Measurements from ENCODE around the gene BCL2L15.
A peak's percentile ranks its signal among the peaks of the same experiment; 100 is the strongest.

BCL2L15 gene
- total RNA-seq: 0 to 0.98 (median 0.29) reads per million in 18 experiments

DNA sequence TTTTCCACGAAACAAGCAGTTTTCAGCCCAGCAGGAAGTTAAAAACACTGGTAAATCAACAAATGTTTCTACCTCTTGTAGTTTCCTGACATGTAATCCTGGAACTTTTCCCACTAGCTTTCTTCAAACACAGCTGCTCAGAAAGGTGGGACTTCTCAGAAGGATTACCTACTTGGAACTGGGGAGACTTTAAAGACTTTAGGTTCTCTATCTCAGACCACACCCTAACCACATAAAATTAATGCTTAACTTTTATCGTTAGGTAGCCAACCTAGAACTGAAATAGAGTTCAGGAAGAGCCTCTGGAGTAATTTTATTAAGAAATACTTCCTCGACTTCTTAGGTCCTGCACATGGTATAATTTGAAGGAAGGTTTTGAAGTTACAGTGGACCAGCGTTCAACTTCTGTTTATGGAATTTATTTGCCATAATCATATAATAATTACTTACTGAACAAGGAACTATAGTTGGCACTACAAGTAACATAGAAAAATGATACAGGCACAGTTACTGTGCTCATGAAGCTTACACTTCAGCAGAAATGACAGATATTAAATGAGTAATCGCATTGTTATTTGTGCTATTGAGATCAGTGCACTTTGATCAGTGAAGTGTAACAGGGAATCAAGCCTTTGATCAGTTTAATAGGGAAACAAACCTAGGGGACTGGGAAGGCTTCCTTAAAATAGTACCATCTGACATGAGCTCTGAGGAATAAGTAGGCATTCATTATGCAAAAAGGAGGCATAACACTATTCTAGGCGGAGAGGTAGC, at the start of gene BCL2L15:
TSS of gene BCL2L15 (minus strand) at position 180 of the 774 bp plus-strand sequence. CDS start 206 bp downstream, outside the sequence.
- DNase-seq: no peak

DNA sequence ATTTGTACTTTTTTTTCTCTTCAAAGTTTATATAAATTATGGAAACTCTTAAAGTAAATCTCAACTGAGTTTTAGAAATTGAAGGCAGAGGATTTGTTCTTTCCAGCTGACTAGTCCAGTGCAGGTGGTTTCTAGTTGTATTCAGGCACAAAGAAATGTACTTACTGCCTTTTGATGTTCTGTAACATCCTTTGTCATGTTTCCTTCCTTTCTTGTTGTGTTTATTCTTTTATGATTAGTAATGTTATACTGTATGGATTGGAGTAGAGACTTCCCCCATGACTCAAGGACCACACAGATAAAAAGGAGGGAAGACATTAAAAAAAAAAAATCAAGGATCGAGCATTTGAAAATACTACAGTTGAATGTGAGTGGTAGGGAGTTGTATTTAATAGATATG, 49.8 kb upstream of the BCL2L15 start:
- DNase-seq: no peak

DNA sequence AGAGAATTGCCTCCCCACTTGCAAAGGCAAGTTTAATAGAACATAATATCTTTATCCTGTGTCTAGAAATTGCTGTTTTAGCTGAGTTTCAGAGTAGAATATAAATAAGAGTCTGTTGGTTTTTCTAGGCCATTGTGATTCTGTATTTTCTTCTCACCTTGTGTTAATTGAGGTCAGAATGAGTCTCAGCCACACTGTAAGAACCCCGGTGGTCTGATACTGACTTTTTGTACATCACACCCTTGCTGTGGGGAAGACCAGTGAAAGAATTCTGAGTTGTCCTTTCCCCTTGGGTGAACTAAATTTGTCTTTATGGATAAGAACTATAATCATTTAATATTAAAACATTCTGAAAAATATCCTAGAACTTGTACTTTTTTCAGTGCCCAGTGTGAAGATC, 48.6 kb upstream of the BCL2L15 start:
- DNase-seq: no peak

DNA sequence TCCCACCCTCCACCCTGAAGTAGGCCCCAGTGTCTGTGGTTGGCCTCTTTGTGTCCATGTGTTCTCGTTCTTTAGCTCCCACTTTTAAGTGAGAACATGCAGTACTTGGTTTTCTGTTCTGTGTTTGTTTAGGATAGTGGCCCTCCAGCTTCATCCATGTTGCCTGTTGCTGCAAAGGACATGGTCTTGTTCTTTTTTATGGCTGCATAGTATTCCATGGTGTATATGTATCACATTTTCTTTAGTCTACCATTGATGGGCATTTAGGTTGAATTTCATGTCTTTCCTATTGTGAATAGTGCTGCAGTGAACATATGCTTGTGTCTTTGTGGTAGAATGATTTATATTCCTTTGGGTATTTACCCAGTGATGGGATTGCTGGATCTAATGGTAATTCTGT, 47.8 kb upstream of the BCL2L15 start:
- no peak for DNase-seq

DNA sequence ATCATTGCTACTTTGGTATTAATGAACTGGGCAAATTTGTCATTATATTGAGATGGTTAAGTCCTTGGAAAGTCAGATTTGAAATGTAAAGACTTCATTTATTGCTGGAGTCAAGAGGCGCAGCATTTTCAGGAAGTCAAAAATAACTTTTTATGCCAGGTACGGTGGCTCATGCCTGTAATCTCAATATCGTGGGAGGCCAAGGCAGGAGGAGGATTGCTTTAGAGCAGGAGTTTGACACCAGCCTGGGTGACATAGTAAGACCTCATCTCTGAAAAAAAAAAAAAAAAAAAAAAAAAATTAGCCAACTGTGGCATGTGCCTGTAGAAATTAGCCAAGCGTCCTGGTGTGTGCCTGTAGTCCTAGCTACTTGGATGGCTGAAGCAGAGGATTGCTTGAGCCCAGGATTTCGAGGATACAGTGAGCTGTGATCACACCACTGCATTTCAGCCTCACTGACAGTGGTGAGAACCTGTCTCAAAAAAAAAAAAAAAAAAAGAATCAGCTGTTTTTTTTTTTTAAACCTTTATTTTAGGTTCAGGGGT, 47.2 kb upstream of the BCL2L15 start:
- peak in 1 of 2 donors; percentile 16 for DNase-seq

DNA sequence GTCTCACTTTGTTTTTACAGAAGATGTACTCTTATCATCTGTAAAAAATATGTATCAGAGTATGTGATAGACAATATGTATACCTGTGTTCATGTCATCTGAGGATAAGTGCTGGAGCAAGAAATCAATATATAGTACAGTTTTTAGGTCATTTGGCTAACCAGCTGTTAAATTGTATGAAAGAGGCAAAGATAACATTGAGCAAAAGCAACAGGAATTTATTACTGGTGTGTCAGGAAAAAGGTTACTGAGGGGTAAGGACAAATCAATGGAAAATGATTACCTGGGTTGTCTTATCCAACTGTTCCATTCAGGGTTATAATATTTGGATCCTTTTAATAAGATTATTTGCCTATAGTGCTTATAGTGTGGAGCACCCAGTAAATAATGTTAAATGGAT, 46.6 kb upstream of the BCL2L15 start:
- DNase-seq: no peak

DNA sequence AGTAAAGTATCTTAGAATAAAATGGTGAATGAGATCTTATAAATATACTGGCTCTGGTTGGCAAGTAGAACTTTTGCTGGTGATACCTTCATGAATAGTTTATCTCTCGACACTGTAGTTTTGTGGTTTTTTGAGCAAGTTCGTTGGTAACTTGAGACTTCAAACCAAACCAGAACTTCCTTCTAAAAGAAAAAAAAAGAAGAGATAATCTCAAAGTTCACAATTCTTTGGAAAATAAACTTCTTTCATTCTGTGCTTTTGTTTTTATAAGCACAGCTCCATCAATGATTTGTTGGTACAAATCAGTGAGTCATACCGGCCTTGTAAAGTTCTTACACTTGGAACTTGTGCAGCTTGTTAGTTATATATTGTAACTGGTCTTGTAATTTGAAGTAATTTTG, 44.1 kb upstream of the BCL2L15 start:
- peak in 1 of 2 donors; percentile 22 for DNase-seq

DNA sequence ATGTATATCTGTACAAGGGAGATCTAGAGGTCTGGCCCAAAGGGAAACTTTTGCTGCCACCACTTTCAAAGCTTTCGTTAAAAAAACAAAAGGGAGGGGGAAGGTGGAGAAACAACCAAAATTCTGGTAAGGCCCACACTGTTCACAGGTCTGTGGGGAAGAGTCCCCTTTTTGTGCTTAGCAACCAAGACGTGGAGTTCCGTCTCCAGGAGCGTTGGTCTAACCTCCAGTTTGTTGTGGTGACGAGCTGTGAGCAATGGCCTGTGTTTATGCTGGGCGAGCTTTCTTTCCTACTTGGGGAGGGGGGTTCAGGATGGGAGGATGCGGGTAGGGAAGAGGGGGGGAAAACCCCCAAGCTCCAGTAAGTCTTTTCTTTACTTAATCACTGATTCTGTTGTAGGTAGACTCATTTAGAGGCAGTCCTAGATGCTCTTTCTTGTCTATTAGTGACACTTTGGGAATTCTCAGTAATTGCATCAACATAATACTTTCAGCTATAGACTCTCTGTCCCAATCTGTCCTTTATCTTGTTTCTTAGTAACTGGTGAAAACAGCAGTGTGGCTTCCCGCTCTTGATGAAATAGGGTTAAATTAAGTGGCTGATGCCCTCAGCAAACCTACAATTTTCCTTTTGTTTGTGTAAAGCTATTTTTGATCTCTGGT, 43.2 kb upstream of the BCL2L15 start:
- peak; percentile 32 to 47 for DNase-seq

DNA sequence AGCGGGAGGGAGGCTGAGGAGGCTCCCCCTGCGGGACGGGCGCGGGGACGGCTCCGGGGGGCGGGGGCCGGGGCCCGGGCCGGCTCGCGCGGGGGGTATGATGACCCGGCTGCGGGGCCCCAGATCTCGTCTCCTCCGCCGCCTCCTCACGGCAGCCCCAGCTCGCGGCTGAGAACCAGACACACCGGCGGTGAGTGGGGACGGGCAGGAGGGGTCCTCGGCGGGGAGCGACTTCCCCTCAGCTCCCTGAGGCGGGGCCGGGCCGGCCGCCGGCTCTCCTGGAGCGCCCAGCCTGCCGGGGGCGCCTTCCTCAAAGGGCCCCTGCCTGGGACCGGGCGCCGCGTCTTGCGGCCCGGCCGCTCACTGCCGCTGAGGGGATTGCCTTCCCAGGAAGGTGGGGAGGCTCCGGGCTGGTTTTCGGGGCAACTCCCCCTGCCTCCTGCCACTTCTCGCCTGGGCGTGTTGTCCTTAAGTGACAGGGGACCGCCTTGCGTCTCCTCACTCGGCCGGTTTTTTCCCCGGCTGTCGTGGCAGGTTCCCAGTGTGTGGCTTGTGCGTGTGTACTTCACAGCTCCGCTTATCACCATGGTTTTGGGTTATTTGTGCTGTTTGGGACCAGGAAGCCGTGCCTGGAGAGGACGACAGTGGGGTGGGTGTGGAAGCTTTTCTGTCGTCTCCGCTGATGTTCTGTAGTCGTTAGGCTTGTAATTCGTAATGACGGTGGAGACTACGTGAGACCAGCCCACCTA, 42.5 kb upstream of the BCL2L15 start:
- DNase-seq: peak; percentile 41 to 51

DNA sequence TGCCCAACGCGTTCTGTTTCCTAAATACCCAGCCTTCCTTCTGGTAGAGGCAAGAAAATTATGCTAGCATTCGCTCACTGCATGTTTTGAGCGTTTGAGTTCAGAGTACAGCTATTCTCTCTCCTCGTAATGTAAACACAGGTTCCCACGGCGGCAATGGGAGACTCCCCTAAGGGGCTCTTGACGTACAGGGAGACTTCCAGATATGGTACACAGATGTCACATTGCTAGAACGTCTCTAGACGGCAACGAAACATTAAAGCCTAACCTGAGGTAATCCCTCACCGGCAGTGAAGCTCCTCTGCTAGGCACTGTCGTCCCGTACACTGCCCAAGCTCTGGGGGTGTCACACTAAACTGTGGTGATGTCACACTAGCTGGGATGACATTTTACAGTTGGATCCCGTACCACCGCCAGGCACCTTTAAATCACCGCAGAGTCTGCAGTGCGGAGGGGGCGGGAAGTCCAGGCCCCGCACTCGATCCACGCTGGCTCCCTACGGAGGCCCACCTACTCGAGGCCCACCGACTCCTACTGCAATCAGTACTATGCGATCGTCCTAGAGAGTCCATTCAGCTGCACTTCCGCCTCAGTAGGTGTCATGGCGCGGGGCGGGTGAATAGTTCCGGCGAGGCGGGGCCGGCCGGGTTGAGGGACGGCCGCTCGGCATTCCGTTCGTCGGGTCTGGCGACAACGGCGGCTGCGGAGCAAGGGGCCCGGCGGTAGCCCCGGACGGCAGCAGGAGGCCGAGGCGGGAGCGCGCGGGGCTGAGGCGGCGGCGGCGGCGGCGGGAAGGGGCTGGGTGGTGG, 41.8 kb upstream of the BCL2L15 start, which contains the start of gene HIPK1:
TSS of gene HIPK1 (plus strand) at position 384 of the 809 bp plus-strand sequence.
- DNase-seq: peak; percentile 90 to 92

DNA sequence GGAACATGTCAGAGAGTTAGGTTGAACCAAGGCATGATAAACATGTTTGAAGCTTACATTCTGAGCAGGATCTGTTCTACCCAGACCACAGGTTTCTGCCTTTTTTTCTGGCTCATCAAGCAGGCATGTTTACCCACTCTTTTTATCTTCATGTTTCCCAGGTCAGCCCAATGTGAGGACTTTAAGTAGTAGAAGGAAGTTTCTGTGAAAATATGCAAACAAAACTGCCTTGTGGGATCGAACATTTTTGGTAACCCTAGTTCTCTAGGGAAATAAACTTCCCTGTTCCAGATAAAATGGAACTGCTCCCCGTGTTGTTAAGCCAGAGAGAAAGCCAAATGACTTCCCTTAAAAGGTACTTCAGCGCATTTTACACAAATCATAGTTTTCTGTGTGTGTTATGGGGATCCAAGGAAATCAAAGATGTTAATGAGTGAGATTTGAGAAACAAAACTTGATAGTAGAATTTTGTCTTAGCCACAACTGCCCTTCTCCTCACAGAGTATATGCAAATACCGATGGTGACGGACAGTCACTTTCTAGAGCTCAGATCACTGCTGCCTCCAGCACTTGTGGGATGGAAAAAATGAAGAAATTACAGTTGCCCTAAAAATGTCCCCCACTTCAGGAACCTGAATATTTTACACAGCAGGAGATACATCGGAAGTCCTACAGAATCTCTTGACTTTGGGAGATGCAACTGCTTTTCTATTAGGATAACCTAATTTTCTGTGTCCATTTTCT, 41.0 kb upstream of the BCL2L15 start:
- DNase-seq: peak; percentile 36 to 43

DNA sequence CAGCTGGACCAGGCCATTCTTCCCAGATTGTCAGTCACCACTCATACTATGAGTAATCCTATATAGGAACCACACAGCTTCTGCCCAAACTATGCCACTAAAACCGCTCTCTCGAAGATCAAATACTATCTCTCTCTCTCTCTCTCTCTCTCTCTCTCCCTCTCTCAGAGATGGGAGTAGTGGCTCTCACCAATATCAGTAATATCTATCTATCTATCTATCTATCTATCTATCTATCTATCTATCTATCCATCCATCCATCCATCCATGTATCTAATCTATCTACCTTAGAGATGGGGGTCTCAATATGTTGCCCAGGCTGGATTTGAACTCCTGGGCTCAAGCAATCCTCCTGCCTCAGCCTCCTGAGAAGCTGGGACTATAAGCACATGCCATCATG, 37.1 kb upstream of the BCL2L15 start:
- DNase-seq: no peak

DNA sequence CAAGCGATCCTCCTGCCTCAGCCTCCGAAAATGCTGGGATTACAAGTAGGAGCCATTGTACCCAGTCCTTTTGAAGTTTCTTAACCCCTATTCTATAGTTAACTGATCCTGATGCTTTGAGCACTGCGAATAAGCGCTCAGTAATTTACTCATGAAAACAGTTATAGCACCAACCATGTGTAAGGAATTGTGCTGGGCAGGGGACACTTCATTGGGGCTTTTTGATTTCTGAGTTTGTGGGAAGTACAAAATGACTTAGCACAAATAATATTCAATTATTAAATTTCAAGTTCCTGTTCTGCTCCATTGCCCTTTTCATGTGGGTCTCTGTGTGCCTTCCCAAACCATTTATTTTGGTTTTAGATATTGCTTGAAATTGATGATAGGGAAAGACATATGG, 35.6 kb upstream of the BCL2L15 start:
- DNase-seq: no peak

DNA sequence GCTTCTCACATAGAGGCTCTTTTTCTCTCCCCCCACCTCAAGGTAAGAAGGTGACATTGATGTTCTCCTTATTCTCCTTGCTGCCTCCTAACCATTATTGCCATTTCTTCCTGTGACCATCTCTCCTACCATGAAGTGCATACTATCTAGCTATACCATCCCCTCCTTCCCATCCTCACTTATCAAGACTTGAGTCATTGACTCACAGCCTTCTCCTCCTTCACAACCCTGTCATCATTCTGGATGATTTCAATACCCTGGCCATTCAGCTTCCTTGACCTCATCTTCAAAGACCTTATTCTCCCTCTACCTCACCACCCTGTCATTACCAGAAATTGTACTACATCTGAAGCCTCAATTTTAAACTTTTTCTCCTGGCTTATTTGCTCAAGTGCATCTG, 30.9 kb upstream of the BCL2L15 start:
- DNase-seq: no peak

DNA sequence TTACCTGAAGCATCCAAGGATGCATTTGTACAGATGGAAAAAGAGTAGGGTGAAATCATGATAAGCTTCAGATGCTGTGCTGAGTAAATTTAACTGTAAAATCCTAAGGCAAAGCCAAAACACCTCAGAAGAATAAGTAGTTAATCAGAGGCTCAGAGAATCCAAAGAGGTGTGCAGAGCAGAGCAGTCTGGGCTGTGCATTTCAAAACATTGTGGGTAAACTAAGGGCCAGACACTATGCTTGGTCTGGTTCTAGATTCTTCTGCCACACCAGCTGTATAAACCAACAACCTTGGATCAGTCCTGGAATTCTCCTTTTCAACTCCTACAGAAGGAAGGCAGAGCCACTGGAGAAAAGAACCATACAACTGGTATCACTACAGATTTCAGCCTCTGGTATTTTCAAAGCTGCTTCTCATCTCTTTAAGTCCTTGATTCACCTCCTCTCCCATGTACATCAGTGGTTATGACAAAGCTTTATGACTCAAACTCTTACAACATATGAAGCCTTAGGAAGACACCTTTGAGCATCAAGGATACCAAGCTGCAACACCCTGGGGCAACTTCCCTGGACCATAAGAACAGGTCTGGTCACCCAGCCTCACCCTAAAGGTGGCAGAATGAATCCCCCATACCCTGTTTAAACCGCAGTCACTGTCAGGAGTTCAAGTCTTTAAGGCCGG, 30.2 kb upstream of the BCL2L15 start:
- no peak for DNase-seq

DNA sequence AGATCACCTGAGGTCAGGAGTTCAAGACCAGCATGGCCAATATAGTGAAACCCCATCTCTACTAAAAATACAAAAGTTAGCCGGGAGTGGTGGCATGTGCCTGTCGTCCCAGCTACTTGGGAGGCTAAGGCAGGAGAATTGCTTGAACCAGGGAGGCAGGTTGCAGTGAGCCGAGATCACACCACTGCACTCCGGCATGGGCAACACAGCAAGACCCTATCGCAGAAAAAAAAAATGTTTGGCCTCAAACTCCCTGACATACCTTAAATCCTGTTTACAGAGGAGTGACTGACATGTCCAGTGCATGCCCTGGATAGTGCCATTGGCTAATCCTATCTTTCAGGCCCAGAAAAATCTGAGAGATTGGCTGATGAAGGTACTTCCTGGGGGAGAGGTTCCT, 29.6 kb upstream of the BCL2L15 start:
- no peak for DNase-seq

DNA sequence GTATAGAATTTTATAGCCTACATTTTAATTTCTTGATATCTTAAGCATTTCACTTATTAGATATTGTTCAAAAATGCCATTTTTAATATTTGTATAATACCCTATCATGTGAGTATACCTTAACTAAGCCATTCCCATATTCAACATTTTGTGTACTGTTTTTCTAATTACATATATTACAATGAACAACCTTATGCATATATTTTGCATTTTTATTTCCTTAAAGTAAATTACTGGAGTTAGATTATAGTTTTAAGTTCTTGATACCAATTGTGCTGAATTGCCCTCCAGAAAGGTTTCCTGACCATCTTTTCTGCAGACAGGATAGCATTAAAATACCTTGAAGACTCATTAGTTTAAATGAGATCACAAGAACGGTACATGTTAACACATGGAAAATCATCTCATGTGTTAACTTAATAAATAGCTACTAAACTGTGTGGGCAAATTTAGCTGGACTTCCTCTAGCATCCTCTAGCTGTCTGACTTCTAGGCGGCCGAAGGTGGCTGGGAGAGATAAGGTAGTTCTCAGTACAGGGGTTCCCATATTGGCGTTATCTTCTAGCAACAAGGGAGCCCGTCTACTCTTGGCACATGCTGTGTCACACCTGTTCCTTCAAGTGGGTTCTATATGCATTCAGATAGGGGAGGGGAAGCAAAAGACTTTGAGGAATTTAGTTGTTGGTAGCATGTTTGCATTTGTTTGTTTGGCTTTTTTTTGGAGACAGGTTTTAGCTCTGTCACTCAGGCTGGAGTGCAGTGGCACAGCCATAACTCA, 26.7 kb upstream of the BCL2L15 start:
- DNase-seq: no peak

DNA sequence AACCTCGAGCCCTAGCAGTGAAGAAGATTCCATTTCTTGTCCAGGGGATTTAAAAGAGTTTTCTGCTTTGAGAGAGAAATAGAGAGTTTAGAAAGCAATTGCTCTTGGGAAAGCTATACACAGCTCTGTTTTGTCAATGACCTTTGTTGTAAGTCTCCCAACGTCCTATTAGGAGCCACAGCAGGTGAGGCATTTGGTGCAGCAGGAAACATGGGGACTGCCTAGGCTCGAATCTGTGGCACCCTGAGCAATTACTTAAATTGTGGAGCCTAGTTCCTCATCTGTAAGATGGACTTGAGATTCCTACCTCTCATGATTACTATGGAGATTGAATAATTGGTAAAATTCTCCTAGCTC, 25.9 kb upstream of the BCL2L15 start:
- no peak for DNase-seq

DNA sequence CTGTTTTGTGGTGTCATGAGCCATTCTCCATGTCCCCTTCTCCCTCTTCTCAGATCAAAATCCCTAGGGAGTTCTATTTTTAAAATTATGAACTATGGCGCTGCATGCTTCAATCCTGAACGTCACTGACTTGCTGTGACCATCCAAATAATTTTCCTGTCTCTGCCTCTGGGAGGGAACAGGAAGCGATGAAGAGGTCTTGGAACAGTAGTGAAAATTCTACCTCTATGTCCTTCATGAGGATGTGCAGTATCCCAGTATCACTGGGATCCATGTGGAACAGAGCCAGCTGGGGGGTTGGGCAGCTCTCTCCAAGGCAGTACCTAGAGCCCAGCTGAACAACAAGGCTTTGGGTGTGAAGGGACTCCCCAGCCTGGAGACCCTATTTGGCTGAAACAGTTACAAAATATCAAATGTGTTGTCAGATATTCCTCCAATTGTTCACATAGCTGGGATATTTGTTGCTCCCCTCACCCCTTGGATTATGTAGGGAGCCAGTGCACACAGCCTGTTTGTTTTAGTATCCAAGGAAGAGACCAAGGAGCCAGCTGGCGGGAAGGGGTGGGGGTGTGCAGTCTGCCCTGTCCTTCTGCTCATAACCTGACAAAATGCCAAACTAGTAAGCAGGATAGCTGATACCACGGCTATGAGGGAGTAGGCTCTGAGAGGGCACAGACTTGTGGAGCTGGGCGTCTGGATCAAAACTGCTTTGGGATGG, 25.4 kb upstream of the BCL2L15 start:
- no peak for DNase-seq
